GM18520 (cell line): ENCODE measurements around the gene MAP1LC3B.
"Not testable (repeated sequence)": the region's sequence is repeated elsewhere in the genome, so short reads cannot be mapped to it uniquely, and the experiment has no call there.

ENCODE experiments used
- ATAC-seq: cut with Tn5 transposase; IDR thresholded peaks from one replicate; pipeline ENCODE4 v1.9.1; 2021; ENCODE audit not compliant: unreplicated experiment

Gene MAP1LC3B

GRCh38 chr16:87360862-87361610 lies 31.1 kb upstream of the MAP1LC3B start:
- no peak for ATAC-seq

- ATAC-seq: no peak
Measured at GRCh38 chr16:87361916-87362619, 30.1 kb upstream of the MAP1LC3B start.

DNA sequence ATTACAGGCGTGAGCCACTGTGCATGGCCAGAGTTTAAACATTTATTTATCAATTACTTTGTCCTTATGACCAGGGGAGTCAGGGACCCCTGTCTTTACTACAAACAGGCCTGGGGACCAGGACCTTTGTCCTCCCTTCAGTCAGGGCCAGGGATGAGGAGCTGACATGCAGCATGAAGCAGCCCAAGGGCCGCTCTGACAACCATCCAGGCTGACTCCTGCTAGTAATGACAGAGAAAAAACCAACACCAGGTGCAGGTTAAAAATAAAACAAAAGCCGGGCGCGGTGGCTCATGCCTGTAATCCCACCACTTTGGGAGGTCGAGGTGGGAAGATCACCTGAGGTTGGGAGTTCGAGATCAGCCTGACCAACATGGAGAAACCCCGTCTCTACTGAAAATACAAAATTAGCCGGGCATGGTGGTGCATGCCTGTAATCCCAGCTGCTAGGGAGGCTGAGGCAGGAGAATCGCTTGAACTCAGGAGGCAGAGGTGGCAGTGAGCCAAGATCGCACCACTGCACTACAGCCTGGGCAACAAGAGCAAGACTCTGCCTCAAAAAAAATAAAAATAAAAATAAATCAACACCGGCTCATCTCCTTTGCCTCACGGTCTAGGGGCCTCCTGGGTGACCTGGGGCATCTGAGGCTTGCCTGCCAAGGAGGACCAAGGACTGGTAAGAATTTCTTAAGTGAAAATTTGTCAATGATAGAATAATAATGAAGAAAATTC lies 29.1 kb upstream of the MAP1LC3B start:
- not testable (repeated sequence) for ATAC-seq

DNA sequence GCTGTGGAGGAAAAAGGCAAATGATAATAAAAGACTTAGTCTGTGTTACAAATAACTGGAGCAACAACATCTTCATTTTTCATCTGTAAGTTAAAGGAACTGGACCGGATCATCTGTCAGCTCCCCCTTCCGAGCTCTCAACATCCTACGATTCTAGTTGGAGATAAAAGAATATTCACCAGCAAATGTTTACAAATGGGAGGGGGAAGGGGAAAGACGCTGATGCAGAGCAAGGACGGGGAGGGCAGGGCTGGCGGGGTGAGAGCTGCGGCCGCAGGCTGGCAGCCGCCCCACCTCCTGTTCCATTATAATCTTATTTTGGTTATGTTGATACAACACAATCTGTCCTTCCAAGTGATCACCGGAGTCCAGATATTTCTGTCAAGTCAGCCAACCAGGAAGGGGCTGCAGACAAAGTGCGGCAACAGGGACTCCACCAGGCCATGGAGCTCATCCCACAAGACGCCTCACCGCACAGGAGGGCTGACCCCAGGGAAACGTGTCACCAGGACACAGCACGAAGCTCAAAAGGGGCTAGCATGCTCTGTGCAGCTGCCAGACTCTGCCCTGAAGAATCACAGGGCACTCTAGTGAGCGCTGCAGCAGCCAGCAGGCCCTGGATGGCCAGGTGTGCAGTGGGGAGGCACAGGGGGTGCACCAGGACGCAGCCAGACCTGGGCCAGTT lies 28.2 kb upstream of the MAP1LC3B start:
- ATAC-seq: no peak

- ATAC-seq: no peak
Measured at GRCh38 chr16:87365021-87365713, 27.0 kb upstream of the MAP1LC3B start.

DNA sequence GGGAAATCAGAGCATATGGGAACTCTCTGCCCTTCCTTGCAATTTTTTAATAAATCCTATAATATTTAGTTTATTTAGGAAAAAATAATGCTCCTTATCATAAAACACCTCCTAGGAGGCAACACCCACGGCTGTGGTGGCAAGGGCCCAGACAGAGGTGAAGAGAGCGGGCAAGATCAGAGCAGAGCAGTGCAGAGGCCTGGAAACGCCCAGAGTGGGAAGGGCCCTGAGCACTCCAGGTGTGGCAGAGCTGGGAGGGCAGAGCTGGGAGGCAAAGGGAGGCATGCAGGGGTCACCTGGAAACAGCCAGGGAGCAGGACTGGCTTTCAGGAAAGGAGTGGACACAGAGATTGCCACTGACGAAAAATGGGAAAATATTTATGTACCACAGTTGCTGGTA lies 25.8 kb upstream of the MAP1LC3B start:
- ATAC-seq: no peak

- no peak for ATAC-seq
Measured at GRCh38 chr16:87366930-87367329, 25.2 kb upstream of the MAP1LC3B start.

DNA sequence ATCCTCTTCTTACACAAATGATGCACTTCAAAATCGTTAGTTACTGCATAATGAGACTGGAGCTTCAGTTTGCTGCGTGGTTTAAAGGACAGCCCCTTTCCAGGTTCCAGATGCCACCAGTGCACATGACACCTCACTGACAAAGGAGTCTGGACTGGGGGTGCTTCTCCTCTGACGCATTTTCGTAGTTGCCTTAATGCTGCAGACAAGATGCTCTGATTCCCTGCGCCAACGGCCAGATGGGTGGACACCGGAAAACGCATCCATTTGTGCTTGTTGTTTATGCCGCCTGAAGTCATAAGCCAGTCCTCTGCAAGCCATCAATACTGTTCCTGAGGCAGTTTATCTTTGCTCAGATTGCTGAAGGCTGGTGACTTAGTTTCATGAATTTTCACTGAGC lies 24.6 kb upstream of the MAP1LC3B start:
- ATAC-seq: no peak

- no peak for ATAC-seq
Measured at GRCh38 chr16:87368029-87368770, 23.9 kb upstream of the MAP1LC3B start.

DNA sequence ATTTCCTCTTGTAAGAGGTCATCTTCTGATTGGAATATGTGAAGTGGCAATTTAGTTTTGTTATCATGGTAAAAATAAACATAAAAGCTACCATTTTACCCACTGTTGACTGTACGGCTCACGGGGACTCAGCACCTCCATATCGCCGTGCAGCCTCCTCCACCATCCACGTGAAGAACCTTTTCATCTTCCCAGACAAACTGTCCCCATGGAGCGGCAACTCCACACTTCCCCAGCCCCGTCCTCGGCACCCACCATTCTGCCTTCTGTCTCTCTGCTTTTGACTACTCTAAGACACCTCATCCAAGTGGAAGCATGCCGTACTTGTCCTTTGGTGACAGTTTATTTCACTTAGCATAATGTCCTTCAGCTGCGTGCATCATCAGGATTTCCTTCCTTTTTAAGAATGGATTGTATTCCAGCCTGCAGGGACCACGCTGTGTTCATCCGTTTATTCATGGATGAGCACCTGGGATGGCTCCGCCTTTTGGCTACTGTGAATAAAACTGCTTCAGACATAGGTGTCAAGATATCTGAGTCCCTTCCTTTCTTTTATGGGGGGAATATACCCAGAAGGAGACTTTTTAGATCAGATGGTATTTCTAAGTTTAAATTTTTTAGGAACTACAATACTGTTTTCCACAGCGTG lies 22.9 kb upstream of the MAP1LC3B start:
- ATAC-seq: no peak

DNA sequence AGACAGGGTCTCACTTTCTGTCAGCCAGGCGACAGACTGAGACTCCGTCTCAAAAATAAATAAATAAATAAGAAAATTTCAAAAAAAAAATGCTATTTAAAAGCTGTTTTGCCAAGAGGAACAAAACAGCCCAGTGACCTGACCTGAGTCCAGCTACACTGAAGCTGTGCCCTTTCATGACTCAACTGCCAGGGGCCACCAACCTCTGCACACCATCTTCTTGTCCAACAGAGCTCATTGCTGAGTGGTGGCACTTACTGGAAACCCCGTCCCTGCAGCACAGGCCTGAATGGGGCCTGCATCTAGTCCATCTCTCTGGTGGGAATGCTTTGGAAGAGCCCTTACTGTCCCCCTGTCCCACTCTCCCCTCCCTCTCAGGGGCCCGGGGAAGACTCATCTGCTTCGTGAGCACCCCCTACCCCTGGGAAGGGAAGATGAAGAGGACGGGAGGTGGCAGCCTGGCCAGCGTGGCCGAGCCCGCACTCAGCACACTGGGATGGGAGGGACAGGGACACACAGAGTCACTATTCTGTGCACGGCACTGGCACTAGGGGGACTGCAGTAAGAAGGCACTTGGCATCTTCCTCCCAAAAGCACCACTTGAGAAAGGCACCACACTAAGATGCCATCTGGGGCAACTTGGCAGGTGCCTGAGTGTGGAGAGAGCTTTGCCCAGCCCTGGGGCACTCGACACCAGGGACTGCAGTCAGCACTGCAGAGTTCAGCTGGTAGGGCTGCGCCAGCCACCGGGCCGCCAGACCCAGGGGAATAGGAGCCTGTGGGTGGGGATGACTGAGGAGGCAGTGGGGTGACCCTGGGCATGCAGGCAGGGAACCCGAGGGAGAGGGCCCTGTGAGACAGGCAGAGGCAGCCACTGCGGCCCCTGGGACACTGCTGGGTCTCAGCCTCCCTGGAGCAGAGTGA lies 22.1 kb upstream of the MAP1LC3B start:
- ATAC-seq: no peak

GRCh38 chr16:87371261-87371866 lies 20.8 kb upstream of the MAP1LC3B start:
- ATAC-seq: no peak

- ATAC-seq: no peak
Measured at GRCh38 chr16:87372305-87372704, 19.8 kb upstream of the MAP1LC3B start.

DNA sequence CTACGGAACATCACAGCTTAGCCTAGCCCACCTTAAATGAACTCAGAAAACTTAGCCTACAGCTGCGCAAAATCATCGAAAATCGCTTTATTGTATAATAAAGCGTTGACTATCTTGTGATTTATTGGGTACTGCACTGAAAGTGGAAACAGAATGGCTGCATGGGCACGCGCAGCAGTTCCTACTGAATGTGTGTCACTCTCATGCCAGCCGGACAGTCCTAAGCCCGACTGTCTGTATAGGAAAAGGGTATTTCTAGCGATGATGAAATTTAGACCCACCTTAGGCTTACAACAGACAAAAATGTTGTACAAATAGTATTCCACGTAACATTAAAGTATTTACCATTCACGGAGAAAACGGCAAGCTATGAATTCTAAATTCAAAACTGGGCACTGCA lies 17.8 kb upstream of the MAP1LC3B start:
- no peak for ATAC-seq

- ATAC-seq: no peak
Measured at GRCh38 chr16:87375426-87376135, 16.6 kb upstream of the MAP1LC3B start.

DNA sequence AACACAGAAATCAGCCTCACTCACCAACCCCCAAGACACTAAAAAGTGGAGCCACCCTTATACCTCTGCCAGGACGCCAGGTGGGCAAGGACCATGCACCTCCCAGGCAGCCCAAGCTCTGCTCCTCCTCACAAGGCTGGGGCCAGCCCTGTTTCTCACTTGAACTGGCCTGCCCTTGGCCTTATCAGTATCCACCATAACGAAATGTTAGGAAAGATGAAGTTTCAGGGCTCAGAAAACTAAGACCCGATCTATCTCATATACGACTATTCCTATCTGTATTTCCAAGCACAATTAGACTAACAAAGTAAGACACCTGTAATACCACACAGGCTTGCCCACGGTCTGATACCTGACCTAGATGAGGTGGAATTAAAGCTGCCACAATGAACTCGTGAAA lies 15.5 kb upstream of the MAP1LC3B start:
- no peak for ATAC-seq

DNA sequence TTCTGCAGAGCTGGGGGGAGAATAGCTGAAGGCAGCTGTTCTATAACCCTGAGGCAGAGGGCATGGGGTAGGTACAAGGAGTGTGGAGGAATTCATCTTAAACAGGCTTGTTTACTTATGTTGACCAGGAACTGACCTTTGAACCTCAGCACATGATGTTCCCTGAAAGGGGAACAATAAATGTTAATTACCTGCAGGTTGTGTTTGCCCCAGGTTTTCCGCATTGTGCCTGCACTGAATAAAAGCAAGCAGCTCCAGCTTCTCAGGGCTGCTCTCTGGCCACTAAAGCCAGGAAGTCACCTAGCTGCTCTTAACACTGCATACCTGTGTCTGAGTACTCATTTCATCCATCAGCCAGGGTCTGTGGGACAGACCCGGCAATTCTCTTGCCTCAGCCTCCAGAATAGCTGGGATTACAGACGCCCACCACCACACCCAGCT lies 12.8 kb upstream of the MAP1LC3B start:
- not testable (repeated sequence) for ATAC-seq
